Body of pancreas (tissue), 4 donors: ENCODE data around the gene FHAD1. TPM values are rescaled to one million over a fixed set of nuclear protein-coding genes. Genes with fewer than 3 reads are reported as not detected.

Source experiments
- ATAC-seq: fragments of 150-250 bp; one replicate; pipeline ENCODE4 v1.9.1; 2016
- DNase-seq, 4 donors: peaks; one replicate each; pipeline ENCODE4 v3.0.0-alpha.2; 2019
- H3K27ac ChIP-seq, 4 donors: fragments of 200-600 bp; sonication (generic); 1 replicate in 3 of 4; 2 replicates in 1 of 4; pipeline versions ENCODE4 v1.5.1 to v1.6.1; 2016 to 2019; ENCODE audit warnings: mild to moderate bottlenecking in 1 of 4, mixed read lengths in 1 of 4, moderate library complexity in 1 of 4
- H3K27me3 ChIP-seq, 2 donors: fragments of 200-600 bp; sonication (generic); one replicate each; pipeline ENCODE4 v1.6.0; 2016; ENCODE audit warnings: mild to moderate bottlenecking in 1 of 2
- H3K36me3 ChIP-seq, 2 donors: fragments of 200-600 bp; sonication (generic); replicated peaks in 1 of 2; 2 replicates each; pipeline ENCODE4 v1.5.1; 2016; ENCODE audit warnings: low read depth in 2 of 2; ENCODE audit not compliant: insufficient read depth in 1 of 2
- H3K4me1 ChIP-seq: fragments of 200-600 bp; sonication (generic); one replicate; pipeline ENCODE4 v1.6.0; 2016
- H3K4me3 ChIP-seq, 2 donors: fragments of 200-600 bp; sonication (generic); 1 replicate in 1 of 2; 2 replicates in 1 of 2; pipeline ENCODE4 v1.5.1; 2016 to 2019
- H3K9me3 ChIP-seq, 3 donors: fragments of 200-600 bp; sonication (generic); 1 replicate in 2 of 3; 2 replicates in 1 of 3; pipeline ENCODE4 v1.5.1; 2016
- CTCF ChIP-seq, 7 experiments: fragments of 450-650 bp in 4 of 7; fragments of 200-600 bp in 3 of 7; sonication (generic) in 3 of 7; IDR thresholded peaks; one replicate each; pipeline ENCODE4 v1.5.1; 2016 to 2019; ENCODE audit warnings: antibody characterized with exemption in 7 of 7
- POLR2A ChIP-seq, 3 donors: fragments of 450-650 bp; IDR thresholded peaks; one replicate each; pipeline ENCODE4 v1.6.1; 2016; ENCODE audit warnings: antibody characterized with exemption in 3 of 3, mild to moderate bottlenecking in 2 of 3
- WGBS, 2 donors: methylation state at CpG; one replicate each; pipeline ENCODE4 v1.1.5; 2017; 5-methylcytosine and 5-hydroxymethylcytosine counted together
- intact Hi-C: fragments of 100-400 bp; cut with DNase I; formaldehyde crosslinking; loops from one replicate; pipeline ENCODE4 v1.15.1; 2023
- total RNA-seq, 2 donors: library from RNA; depleted of rRNA; stranded (reverse); fragments of >200 nt; gene quantifications; one replicate each; pipeline ENCODE4 v1.1.0, GENCODE V29; 2016

The FHAD1 gene
- total RNA-seq, 2 donors from 2014 or later, result 2.9 to 4.9 TPM

- DNase-seq (no peak), ATAC-seq (no peak)
- Histone ChIP-seq H3K9me3 (no peaks in the 10 kb centered on the region), H3K27ac (no peak overlapping the region), H3K4me1 (peaks cover 15% of the 10 kb centered on the region), H3K27me3 (no peaks in the 10 kb centered on the region), H3K36me3 (no peaks in the 10 kb centered on the region), H3K4me3 (no peak overlapping the region)
- no peak for TF ChIP-seq POLR2A (IDR thresholded peaks at IDR 0.05)
- no peak for TF ChIP-seq CTCF (IDR thresholded peaks at IDR 0.05)
- 80% methylated on average over 11 of the region's 11 CpGs for WGBS, 2 donors
- intact Hi-C loops, result no loop called here
These were observed 159.9 kb downstream of the FHAD1 start for GRCh38 chr1:15406614-15407559.

GRCh38 chr1:15407580-15407979, 160.6 kb downstream of the FHAD1 start:
- intact Hi-C loops, result no loop called here
- DNase-seq (no peak), ATAC-seq (no peak)
- TF ChIP-seq POLR2A (IDR thresholded peaks at IDR 0.05) (no peak), CTCF (IDR thresholded peaks at IDR 0.05) (no peak)
- H3K4me1 ChIP-seq, result peaks cover 22% of the 10 kb centered on the region
- no peak overlapping the region for H3K4me3 ChIP-seq
- no peak overlapping the region for H3K27ac ChIP-seq
- no peaks in the 10 kb centered on the region for H3K36me3 ChIP-seq
- 84 to 86% methylated on average over 7 of the region's 7 CpGs for WGBS, 2 donors
- no peaks in the 10 kb centered on the region for H3K27me3 ChIP-seq
- H3K9me3 ChIP-seq, result no peaks in the 10 kb centered on the region

- ATAC-seq (no peak), DNase-seq (no peak)
- H3K27ac ChIP-seq, result peak overlapping the region in 3 of 4 donors; percentile 78 to 86 (median 80)
- TF ChIP-seq CTCF (IDR thresholded peaks at IDR 0.05), result no peak
- no peak for TF ChIP-seq POLR2A (IDR thresholded peaks at IDR 0.05)
- WGBS, 2 donors, result 36 to 40% methylated on average over 14 of the region's 14 CpGs
- H3K9me3 ChIP-seq, result no peaks in the 10 kb centered on the region
- intact Hi-C loops, result no loop called here
- H3K27me3 ChIP-seq, result no peaks in the 10 kb centered on the region
- no peaks in the 10 kb centered on the region for H3K36me3 ChIP-seq
- peak overlapping the region in 1 of 2 donors; percentile 44 for H3K4me3 ChIP-seq
- peaks cover 36% of the 10 kb centered on the region for H3K4me1 ChIP-seq
These were observed 161.9 kb downstream of the FHAD1 start for GRCh38 chr1:15408890-15409387.

GRCh38 chr1:15409388-15410222, 162.6 kb downstream of the FHAD1 start, which contains the start of gene EFHD2:
TSS of gene EFHD2 (plus strand) at chr1:15409888. CDS start at chr1:15409972, 84 bp downstream.
- TF ChIP-seq CTCF (IDR thresholded peaks at IDR 0.05) (peak in 1 of 7 experiments; percentile 15), POLR2A (IDR thresholded peaks at IDR 0.05) (peak; percentile 61 to 89 (median 74))
- peak; percentile 89 for ATAC-seq
- WGBS, 2 donors, result 1 to 4% methylated on average over 4 to 96 of the region's 99 CpGs

More at GRCh38 chr1:15409388-15410222, 162.6 kb downstream of the FHAD1 start, which contains the start of gene EFHD2:
- peak; percentile 83 to 88 (median 88) for DNase-seq
- Histone ChIP-seq H3K9me3 (no peaks in the 10 kb centered on the region), H3K4me3 (peak within 1 kb of the TSS; percentile 70 to 91), H3K27me3 (no peaks in the 10 kb centered on the region), H3K4me1 (peaks cover 42% of the 10 kb centered on the region), H3K27ac (peak within 1 kb of the TSS; percentile 32 to 86 (median 79)), H3K36me3 (no peaks in the 10 kb centered on the region)
- intact Hi-C loops, result no loop called here
